ENCODE results near the gene PRRT2. TPM values are rescaled to one million over a fixed set of nuclear protein-coding genes. Genes with fewer than 3 reads are reported as not detected.
A peak's percentile ranks its signal among the peaks of the same experiment; 100 is the strongest.

PRRT2 gene
- total RNA-seq, 4 donors from 2014 or later, result 3.6 to 11.2 (median 6.7) TPM

GRCh38 chr16:29841631-29842030 is 29.6 kb downstream of the PRRT2 start:
- H3K4me1 ChIP-seq, result peaks cover 0 to 20% (median 8%) of the 10 kb centered on the region in 4 donors
- TF ChIP-seq POLR2A (IDR thresholded peaks at IDR 0.05; ENCODE audit: low read depth) (no peak), EP300 (IDR thresholded peaks at IDR 0.05) (no peak), POLR2AphosphoS5 (IDR thresholded peaks at IDR 0.05) (no peak), CTCF (IDR thresholded peaks at IDR 0.05) (no peak)
- no peak overlapping the region for H3K4me3 ChIP-seq
- no peaks in the 10 kb centered on the region for H3K9me3 ChIP-seq
- H3K27ac ChIP-seq (replicated peaks in 1 of 4), result no peak overlapping the region
- no peaks in the 10 kb centered on the region for H3K27me3 ChIP-seq
- no peak for DNase-seq (ENCODE audit: extremely low spot score)
- peaks cover 60 to 97% (median 90%) of the 10 kb centered on the region in 4 donors for H3K36me3 ChIP-seq
- intact Hi-C loops (cut with DNase I), result no loop called here
- WGBS, result 96% methylated on average over 5 of the region's 23 CpGs

- TF ChIP-seq POLR2A (IDR thresholded peaks at IDR 0.05; ENCODE audit: low read depth), result no peak
- no peak for TF ChIP-seq CTCF (IDR thresholded peaks at IDR 0.05)
- no peak for TF ChIP-seq EP300 (IDR thresholded peaks at IDR 0.05)
- TF ChIP-seq POLR2AphosphoS5 (IDR thresholded peaks at IDR 0.05), result no peak
- Histone ChIP-seq H3K4me1 (peaks cover 0 to 20% (median 8%) of the 10 kb centered on the region in 4 donors), H3K9me3 (no peaks in the 10 kb centered on the region), H3K36me3 (peaks cover 59 to 97% (median 90%) of the 10 kb centered on the region in 4 donors), H3K27me3 (no peaks in the 10 kb centered on the region), H3K27ac (replicated peaks in 1 of 4) (no peak overlapping the region), H3K4me3 (no peak overlapping the region)
- no peak for DNase-seq (ENCODE audit: extremely low spot score)
- intact Hi-C loops (cut with DNase I), result no loop called here
- WGBS, result 84% methylated on average over 7 of the region's 9 CpGs
These were observed 30.8 kb downstream of the PRRT2 start for GRCh38 chr16:29842732-29843346.

DNA sequence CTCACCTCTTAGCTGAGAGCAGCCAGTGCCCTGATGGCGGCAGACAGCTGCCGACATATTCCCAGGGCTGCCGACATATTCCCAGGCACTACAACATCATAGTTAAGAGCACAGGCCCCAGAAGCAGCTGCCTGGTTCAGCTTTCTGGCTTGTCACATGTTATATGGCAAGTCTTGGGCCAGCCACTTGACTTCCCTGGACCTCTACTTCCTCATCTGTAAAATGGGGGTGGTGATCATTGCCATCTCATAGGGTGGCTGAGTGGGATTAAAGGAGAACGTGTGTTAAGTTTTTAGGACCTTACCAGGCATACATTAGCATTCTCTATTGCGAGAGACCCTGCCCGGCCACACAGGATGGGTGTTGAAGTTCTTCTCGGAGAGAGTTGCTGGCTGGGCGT is 31.9 kb downstream of the PRRT2 start:
- intact Hi-C loops (cut with DNase I), result no loop called here
- peaks cover 60 to 93% (median 86%) of the 10 kb centered on the region in 4 donors for H3K36me3 ChIP-seq

GRCh38 chr16:29844575-29845331 is 32.8 kb downstream of the PRRT2 start:
- Histone ChIP-seq H3K9me3 (no peaks in the 10 kb centered on the region), H3K27ac (replicated peaks in 1 of 4) (peak overlapping the region in 3 of 4 donors; percentile 43 to 62 (median 44)), H3K27me3 (no peaks in the 10 kb centered on the region), H3K4me3 (no peak overlapping the region), H3K36me3 (peaks cover 56 to 86% (median 83%) of the 10 kb centered on the region in 4 donors), H3K4me1 (peaks cover 0 to 36% (median 19%) of the 10 kb centered on the region in 4 donors)
- intact Hi-C loops (cut with DNase I), result no loop called here
- no peak for DNase-seq (ENCODE audit: extremely low spot score)
- TF ChIP-seq POLR2AphosphoS5 (IDR thresholded peaks at IDR 0.05) (no peak), EP300 (IDR thresholded peaks at IDR 0.05) (no peak), POLR2A (IDR thresholded peaks at IDR 0.05; ENCODE audit: low read depth) (no peak), CTCF (IDR thresholded peaks at IDR 0.05) (no peak)
- WGBS, result 89% methylated on average over 26 of the region's 28 CpGs

More for the DNA sequence above, 31.9 kb downstream of the PRRT2 start:
- Histone ChIP-seq H3K27ac (replicated peaks in 1 of 4) (peak overlapping the region in 2 of 4 donors; percentile 43 to 62), H3K9me3 (no peaks in the 10 kb centered on the region), H3K4me3 (no peak overlapping the region), H3K27me3 (no peaks in the 10 kb centered on the region), H3K4me1 (peaks cover 0 to 29% (median 12%) of the 10 kb centered on the region in 4 donors)
- DNase-seq (ENCODE audit: extremely low spot score), result no peak
- no peak for TF ChIP-seq CTCF (IDR thresholded peaks at IDR 0.05)
- no peak for TF ChIP-seq EP300 (IDR thresholded peaks at IDR 0.05)
- TF ChIP-seq POLR2AphosphoS5 (IDR thresholded peaks at IDR 0.05), result no peak
- TF ChIP-seq POLR2A (IDR thresholded peaks at IDR 0.05; ENCODE audit: low read depth), result no peak
- WGBS, result 92% methylated on average over 8 of the region's 8 CpGs
